Right lung (tissue), 5 donors: ENCODE data around the gene LRRC37B. TPM values are rescaled to one million over a fixed set of nuclear protein-coding genes. Genes with fewer than 3 reads are reported as not detected.
"Not testable (repeated sequence)": the region's sequence is repeated elsewhere in the genome, so short reads cannot be mapped to it uniquely, and the experiment has no call there.

ENCODE experiments used
- DNase-seq, 2 donors: peaks; one replicate each; pipeline ENCODE4 v3.0.0-alpha.2; 2013
- polyA plus RNA-seq, 5 donors: library from polyadenylated mRNA; unstranded; fragments of 120-200 nt; gene quantifications; one replicate each; pipeline versions ENCODE4 v1.2.1 to v1.2.3, GENCODE V29; 2013; ENCODE audit warnings: inconsistent platforms in 1 of 5, low replicate concordance in 1 of 5; ENCODE audit not compliant: insufficient read length in 5 of 5, insufficient read depth in 1 of 5

The LRRC37B gene
- polyA plus RNA-seq, 5 donors: 21.9 to 44.2 (median 34.2) TPM

DNA sequence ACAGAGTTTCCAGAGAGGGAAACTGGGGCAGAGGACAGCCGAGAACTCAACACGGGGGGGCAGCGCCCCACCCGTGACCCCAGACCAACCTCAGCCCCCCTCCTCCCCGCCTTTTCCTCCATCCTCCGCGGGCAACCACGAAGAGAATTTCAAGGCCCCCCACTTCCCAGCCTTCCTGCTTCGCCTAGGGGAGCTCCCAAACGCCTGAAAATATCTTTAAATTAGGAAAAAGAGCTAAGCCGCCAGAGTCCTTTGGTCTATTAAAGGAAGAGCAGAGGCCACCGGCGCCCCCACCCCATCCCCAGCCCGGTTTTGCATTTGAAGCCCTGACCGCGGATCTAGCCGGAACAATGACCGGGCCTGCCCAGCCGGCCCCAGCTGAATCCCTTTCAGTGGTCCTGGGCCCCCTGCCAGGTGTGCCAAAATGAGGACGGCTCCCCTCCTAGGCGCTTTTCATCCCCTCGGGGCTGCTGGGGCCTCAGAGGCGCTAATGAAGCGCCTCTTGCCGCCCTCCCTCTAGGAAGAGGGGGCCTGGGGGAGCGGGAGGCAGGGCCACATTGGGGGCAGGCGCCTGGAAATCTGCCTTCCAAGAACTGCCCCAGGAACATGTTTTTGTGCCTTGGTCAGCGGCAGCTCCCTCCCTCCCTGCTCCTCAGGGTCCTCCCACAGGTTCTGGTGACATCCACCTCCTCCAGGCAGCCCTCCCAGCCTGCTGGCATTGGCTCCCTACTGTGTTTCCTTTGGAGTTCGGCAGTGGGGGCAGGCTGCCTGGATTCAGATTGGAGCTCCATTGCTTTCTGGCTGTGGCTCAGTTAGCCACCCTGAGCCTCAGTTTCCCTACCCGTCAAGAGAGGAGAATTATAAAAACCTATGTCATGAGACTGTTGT, 78.0 kb downstream of the LRRC37B start:
- DNase-seq: not testable (repeated sequence)

DNA sequence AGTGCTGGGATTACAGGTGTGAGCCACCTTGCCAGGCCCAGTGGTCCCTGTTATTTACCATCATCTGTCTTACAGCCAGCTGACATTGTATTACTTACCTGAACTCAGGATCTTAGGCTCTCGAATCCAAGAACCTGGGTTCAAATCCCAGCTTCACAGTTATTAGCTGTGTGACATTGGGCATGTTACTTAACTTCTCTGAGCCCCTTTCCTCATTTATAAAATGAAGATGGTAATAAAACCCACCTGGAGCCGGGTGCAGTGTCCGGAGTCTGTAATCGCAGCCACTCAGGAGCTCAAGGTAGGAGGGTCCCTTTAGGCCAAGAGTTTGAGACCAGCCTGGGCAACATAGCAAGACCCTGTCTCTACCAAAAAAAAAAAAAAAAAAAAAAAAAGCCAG, 79.7 kb downstream of the LRRC37B start:
- not testable (repeated sequence) for DNase-seq

DNA sequence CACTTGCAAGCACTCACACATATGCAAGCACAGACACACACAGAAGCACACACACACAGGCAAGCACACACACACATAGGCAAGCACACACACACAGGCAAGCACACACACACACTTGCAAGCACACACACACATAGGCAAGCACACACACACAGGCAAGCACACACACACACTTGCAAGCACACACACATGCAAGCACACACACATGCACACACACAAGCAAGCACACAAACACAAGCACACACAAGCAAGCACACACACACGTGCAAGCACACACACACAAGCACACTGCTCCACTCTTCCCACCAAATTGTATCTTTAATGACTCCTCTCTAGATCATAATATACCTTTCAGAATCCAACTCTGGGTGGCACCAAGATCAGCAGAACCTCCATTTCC, 84.9 kb downstream of the LRRC37B start:
- DNase-seq: not testable (repeated sequence)

DNA sequence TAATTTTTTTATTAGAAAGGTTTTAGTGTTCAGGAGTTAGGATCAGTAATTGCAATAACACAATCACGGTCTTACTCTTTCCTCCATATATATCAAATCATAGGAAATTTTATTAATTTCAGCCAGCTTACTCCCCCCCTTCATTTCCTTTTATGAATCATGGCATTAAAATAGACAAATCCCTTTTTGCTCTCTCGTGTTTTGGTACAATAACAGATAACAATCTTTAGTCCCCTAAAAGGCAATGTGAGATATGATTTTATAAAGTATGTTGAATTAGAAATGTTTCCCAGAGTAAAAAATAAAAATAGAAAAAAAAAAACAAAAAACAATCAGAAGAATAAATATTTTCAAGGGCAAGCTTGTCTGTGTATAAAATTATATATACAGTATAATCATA, 92.5 kb downstream of the LRRC37B start:
- DNase-seq: no peak

DNA sequence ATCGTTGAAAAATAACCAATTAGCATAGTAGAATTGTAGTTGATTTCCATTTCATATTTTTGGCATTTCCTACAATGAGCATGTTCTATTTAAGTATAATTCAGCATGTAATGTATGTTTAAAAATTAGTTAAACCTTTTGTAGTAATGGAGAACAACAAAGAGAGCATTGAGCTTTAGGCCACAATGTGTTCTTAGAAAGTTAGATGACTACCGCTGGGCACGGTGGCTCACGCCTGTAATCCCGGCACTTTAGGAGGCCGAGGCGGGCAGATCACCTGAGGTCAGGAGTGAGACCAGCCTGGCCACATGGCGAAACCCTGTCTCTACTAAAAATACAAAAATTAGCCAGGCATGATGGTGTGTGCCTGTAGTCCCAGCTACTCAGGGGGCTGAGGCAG, 93.1 kb downstream of the LRRC37B start:
- DNase-seq: not testable (repeated sequence)

DNA sequence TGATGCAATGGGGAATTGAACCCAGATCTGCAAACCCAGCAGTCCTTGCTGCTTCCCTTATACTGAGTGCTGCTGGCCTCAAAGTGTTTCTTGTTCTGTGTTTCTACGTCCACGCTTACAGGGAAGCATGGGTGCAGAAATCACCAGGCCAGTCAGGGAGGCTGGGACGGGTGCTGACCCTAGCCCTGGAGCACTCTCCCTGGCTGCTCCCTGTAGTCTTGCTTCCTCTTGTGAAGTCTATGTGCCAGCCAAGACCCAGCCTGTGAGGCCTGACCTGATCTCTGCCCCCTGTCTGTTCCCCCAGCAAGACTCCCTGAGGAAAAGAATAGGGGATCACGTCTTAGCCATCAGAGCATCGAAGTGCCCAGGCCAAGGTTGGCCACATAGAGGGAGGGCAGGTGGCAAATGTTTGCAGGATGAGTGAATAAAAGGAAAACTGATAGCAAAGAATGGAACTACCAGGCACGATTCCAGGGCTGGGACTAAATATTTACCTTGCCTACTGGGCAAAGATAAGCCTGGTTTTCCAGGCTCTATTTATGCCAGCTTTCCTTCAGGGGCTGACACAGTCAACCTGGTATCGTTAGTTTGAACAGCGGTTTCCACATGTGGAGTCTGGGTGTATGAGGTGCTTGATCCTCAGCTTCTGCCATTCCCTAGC, 93.9 kb downstream of the LRRC37B start:
- DNase-seq: no peak

DNA sequence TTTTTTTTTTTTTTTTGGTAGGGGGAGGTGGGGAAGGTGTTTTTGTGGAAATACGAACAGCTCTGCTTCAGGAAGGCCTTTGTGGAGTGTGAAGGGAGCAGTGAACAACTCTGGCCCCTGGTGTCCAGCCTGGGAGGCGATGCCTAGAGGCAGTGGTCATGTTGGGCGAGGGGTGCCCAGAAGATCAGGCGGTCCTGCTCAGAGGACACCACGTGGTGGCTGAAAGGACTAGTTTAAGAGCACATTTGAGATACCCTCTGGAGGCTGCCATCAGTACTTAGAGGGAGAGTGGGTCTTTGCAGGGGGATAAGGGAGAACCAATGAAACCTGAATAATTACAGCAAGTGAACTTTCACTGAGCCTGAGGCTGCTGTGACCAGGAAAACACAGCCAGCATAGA, 95.0 kb downstream of the LRRC37B start:
- no peak for DNase-seq

DNA sequence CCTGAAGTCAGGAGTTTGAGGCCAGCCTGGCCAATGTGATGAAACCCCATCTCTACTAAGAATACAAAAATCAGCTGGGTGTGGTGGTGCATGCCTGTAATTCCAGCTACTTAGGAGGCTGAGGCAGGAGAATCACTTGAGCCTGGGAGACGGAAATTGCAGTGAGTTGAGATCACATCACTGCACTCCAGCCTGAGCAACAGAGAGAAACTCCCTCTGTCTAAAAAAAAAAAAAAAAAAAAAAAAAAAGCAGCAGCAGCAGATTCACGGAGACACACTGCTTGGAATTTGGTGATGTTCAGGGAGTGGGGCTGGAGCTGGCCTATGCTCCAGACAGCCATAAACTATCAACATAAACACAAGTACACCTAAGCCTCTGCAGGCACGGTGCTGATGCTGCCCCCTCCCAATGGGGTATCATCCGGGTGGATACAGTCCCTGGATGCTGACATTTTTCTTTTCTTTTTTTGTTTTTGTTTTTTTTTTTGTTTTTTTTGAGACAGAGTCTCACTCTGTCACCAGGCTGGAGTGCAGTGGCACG, 95.5 kb downstream of the LRRC37B start:
- no peak for DNase-seq

Other genes with a start within 250 kb of the LRRC37B start
- gene COPRS, start 148.1 kb upstream of the LRRC37B start, polyA plus RNA-seq: 10 to 100 TPM; 33.8 to 44.9 (median 38.3) TPM
- 10 to 100 TPM; 62.7 to 96.0 (median 85.9) TPM for gene UTP6, start 105.7 kb upstream of the LRRC37B start, polyA plus RNA-seq
- 10 to 100 TPM; 31.0 to 51.0 (median 46.4) TPM for gene SUZ12, start 70.4 kb upstream of the LRRC37B start, polyA plus RNA-seq
- 10 to 100 TPM; 49.2 to 71.1 (median 66.0) TPM for gene RHOT1, start 135.1 kb downstream of the LRRC37B start, polyA plus RNA-seq